IPS-15b (cell line): Measurements from ENCODE around the gene SKAP1.
"Not testable (repeated sequence)": the region's sequence is repeated elsewhere in the genome, so short reads cannot be mapped to it uniquely, and the experiment has no call there.

ENCODE experiments used
- H3K27me3 ChIP-seq: one replicate; pipeline ENCODE4 v1.6.1; 2013; ENCODE audit warnings: low read length; ENCODE audit not compliant: control insufficient read depth, insufficient read depth
- H3K36me3 ChIP-seq: one replicate; pipeline ENCODE4 v1.6.1; 2013; ENCODE audit warnings: low read length; ENCODE audit not compliant: control insufficient read depth, insufficient read depth
- H3K4me1 ChIP-seq: one replicate; pipeline ENCODE4 v1.6.1; 2013; ENCODE audit warnings: mild to moderate bottlenecking, low read length; ENCODE audit not compliant: control insufficient read depth, insufficient read depth
- H3K4me3 ChIP-seq: one replicate; pipeline ENCODE4 v1.5.1; 2013; ENCODE audit warnings: low read depth, low read length
- H3K9ac ChIP-seq: one replicate; pipeline ENCODE4 v1.6.1; 2013; ENCODE audit warnings: low read depth, mild to moderate bottlenecking, low read length
- H3K9me3 ChIP-seq: one replicate; pipeline ENCODE4 v1.6.1; 2013; ENCODE audit warnings: mild to moderate bottlenecking, low read length; ENCODE audit not compliant: control insufficient read depth, insufficient read depth

The SKAP1 gene

DNA sequence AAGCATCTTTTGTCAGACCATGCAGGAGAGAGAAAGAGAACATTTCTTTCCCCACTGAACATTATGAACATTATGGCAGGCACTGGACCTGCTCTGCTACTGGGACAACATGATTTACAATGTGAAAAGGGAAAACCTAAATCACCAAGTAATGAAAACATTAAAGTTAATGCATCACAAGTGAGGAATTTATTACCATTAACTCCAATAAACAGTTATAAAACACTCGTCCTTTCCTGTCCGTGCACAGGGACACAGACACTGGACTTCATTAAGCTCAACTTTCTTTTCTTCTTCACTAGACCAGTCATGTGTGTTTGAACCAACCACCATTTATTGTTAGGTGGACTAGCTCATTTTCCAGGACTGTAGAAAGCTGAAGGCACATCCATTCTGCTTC is 227.1 kb downstream of the SKAP1 start:
- no peaks in the 10 kb centered on the region for H3K4me1 ChIP-seq

DNA sequence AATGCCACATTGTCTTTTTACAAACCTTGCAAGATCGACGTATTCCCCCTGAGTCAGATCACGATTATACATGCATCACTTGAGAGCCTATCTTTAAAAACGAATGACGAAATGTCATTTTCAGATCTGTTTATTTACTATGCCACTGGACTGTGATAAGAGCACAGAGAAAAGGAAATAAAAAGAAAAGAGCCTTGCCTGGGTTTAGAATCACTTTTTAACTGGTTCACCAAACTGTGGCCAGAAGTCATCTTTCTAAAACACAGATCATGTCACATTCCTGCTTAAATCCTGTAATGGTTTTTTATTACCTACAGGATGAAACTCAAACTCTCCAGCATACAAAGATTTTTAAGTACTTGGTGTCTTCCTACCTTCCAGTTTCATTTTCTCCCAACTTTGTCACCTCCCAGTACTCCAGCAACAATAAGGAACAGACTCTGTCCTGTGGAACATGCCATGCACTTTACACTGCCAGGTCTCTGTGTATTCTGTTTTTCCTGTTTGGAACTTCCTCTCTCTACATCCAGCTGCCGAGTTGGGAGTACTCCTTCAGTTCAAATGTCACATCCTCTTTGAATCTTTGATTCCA is 231.0 kb downstream of the SKAP1 start:
- no peaks in the 10 kb centered on the region for H3K36me3 ChIP-seq
- peaks cover 3% of the 10 kb centered on the region for H3K4me1 ChIP-seq
- H3K27me3 ChIP-seq, result no peaks in the 10 kb centered on the region
- no peak overlapping the region for H3K9ac ChIP-seq
- no peaks in the 10 kb centered on the region for H3K9me3 ChIP-seq
- no peak overlapping the region for H3K4me3 ChIP-seq

More for the DNA sequence above, 227.1 kb downstream of the SKAP1 start:
- Histone ChIP-seq H3K4me3 (no peak overlapping the region), H3K36me3 (no peaks in the 10 kb centered on the region), H3K9me3 (no peaks in the 10 kb centered on the region), H3K27me3 (no peaks in the 10 kb centered on the region), H3K9ac (no peak overlapping the region)

DNA sequence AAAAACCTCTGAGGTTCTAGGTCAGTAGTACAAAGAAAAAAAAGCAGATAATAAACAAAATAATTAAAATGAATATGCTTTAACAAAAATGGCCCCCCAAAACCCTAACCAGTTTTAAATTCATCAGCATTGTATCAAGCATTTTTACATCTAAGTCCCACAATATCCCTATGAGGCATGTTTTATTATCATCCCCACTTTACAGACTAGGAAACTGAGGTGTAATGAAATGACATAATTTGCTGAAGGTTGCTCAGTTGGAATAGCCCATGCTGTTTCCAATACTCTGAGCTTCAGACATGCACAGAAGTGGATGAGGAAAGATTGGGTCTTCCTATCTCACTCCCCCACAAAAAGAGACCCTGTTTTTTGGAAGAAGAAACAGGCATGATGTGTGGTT is 234.1 kb downstream of the SKAP1 start:
- no peak overlapping the region for H3K4me3 ChIP-seq
- peaks cover 14% of the 10 kb centered on the region for H3K4me1 ChIP-seq
- no peaks in the 10 kb centered on the region for H3K9me3 ChIP-seq
- H3K9ac ChIP-seq, result no peak overlapping the region
- H3K27me3 ChIP-seq, result no peaks in the 10 kb centered on the region
- H3K36me3 ChIP-seq, result no peaks in the 10 kb centered on the region

DNA sequence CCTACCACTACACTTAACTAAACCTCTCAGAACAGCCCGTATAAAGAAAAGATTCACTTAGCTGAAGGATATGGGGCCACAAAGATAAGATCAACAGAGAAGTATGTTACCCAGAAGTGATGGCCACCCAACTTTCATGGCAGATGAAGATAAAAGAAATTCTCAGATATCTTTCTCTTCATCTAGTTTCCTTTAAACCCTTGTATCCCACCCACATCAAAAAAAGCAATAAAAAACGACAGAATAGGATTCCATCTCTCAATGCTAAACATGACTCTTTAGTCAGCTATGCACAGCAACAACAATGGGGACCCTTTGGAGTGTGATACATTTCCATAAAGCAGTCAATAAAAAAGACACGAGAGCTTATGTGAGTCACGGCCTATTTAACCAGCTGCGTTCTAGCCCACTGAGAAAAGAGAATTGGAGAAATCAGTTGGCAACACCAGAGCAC is 235.9 kb downstream of the SKAP1 start:
- no peaks in the 10 kb centered on the region for H3K27me3 ChIP-seq
- H3K4me3 ChIP-seq, result no peak overlapping the region
- no peaks in the 10 kb centered on the region for H3K9me3 ChIP-seq
- H3K9ac ChIP-seq, result no peak overlapping the region
- peaks cover 14% of the 10 kb centered on the region for H3K4me1 ChIP-seq
- no peaks in the 10 kb centered on the region for H3K36me3 ChIP-seq

DNA sequence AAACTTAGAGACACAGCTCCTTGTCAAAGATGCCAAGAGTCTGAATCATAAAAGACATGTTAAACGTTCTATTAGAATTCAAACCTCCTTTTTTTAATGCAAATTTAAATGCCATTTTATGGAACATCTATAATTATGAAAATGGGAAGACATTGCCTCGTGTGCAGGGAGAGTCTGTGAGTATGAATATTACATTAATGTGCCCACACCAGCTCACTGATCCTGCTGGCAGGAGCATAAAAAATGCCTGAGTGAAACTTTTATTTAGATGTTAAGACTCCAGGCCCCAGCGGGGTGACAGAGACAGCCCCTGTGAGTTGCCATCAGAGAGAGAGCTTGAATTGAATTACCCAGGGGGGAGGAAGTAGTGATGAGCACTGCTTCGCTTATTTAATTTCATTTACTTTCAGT is 237.7 kb downstream of the SKAP1 start:
- peak overlapping the region; percentile 9 for H3K4me3 ChIP-seq
- H3K36me3 ChIP-seq, result no peaks in the 10 kb centered on the region
- H3K9ac ChIP-seq, result no peak overlapping the region
- no peaks in the 10 kb centered on the region for H3K9me3 ChIP-seq
- peaks cover 14% of the 10 kb centered on the region for H3K4me1 ChIP-seq
- no peaks in the 10 kb centered on the region for H3K27me3 ChIP-seq

DNA sequence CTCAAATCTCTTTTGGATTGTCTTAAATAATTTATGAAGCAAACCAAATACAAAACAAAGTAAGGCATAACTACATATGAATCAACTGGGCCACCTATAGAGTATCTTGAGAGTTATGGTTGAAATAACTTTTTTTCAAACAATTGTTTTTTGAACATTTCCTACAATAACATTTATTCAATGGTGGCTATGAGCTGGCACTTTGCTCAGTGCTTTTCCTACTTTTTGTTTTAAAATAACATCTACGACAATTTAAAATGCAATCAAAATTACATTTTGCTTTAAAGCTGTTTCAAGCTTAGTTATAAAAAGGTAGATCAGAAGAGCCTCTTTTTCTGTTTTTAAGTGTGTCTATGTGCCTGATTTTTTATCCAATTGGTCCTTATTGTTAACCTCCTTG is 238.7 kb downstream of the SKAP1 start:
- H3K4me3 ChIP-seq, result no peak overlapping the region
- no peaks in the 10 kb centered on the region for H3K27me3 ChIP-seq
- peaks cover 14% of the 10 kb centered on the region for H3K4me1 ChIP-seq
- H3K9ac ChIP-seq, result no peak overlapping the region
- no peaks in the 10 kb centered on the region for H3K36me3 ChIP-seq
- H3K9me3 ChIP-seq, result no peaks in the 10 kb centered on the region

DNA sequence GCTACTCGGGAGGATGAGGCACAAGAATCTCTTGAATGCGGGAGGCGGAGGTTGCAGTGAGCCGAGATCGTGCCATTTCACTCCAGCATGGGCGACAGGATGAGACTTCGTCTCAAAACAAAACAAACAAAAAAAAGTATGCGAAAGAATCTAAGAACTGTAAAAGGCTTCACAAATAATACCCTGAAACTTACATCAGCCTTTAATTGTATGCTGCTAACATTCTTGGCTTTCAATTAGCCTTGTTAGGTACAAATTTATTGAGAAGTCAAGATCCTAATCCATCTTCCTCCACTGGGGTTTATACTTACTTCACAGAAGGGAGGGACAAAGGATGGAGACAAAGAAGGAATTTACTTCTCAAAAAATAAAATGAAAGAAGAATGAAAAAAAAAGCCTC is 239.1 kb downstream of the SKAP1 start:
- H3K4me1 ChIP-seq, result peaks cover 14% of the 10 kb centered on the region
- no peak overlapping the region for H3K9ac ChIP-seq
- no peaks in the 10 kb centered on the region for H3K9me3 ChIP-seq
- H3K36me3 ChIP-seq, result no peaks in the 10 kb centered on the region
- no peak overlapping the region for H3K4me3 ChIP-seq
- H3K27me3 ChIP-seq, result no peaks in the 10 kb centered on the region

DNA sequence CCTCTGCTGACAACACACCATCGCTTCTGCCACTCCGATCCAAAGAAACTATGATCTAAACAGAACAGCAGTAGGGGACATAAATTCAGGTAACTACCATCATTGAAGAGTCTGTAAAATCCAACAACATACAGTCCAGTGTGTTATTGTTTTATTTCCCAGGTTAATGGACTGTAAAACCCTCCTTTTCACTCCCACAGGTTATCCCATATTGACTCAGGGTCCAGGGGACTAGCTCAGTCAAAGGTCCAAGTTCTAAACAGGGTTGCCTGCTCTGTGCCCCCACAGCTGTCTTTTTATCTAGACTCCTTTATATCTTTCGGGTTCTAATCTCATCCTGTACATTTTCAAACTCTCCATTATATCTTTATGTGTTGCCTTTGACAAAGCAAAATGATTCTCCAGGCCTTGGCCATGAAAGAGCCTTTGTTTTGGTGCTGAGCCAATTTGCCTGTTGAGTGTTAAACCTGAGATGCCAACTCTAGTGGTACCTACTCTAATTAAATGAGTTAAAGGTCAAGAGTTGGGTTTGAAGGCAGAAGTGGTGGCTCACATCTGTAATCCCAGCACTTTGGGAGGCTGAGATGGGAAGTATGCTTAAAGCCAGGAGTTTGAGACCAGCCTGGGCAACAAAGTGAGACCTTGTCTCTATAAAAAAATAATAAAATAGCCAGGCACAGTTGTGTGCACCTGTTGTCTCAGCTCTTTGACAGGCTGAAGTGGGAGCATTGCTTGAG is 242.0 kb downstream of the SKAP1 start:
- no peaks in the 10 kb centered on the region for H3K36me3 ChIP-seq
- no peak overlapping the region for H3K4me3 ChIP-seq
- no peaks in the 10 kb centered on the region for H3K27me3 ChIP-seq
- H3K4me1 ChIP-seq, result peaks cover 7% of the 10 kb centered on the region
- H3K9me3 ChIP-seq, result no peaks in the 10 kb centered on the region
- H3K9ac ChIP-seq, result no peak overlapping the region

DNA sequence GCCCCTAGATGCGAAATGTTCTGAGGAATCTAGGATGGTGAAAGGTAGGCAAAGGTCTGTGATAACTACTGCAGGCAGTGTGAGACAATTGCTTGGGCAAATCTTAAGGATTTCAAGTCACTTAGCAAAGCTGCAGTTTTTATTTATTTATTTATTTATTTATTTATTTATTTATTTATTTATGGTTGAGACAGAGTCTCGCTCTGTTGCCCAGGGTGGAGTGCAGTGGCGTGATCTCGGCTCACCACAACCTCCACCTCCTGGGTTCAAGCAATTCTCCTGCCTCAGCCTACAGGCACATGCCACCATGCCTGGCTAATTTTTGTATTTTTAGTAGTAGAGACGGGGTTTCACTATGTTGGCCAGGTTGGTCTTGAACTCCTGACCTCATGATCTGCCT is 243.7 kb downstream of the SKAP1 start:
- H3K4me3 ChIP-seq, H3K9me3 ChIP-seq, H3K27me3 ChIP-seq, H3K9ac ChIP-seq, H3K36me3 ChIP-seq, H3K4me1 ChIP-seq: not testable (repeated sequence)

DNA sequence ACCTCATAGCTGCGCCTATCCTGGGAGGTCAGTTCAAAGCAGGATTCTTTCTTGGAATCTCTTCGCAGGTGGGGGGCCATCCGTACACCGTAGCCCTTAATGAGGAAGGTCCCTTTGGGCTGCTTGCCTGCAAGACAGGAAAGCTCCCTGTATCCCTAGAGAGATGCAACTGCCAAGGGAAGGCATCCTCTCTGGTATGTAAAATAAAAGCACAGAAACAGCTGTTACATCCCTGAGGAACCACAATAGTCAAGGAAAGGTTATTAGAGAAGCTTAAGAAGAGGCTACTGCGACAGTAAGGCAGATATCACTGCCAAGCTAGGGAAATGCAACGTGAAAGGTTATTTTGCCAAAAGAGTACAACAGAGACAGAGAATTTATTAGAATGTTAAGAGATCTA is 245.3 kb downstream of the SKAP1 start:
- Histone ChIP-seq H3K27me3 (no peaks in the 10 kb centered on the region), H3K4me1 (no peaks in the 10 kb centered on the region), H3K9me3 (no peaks in the 10 kb centered on the region), H3K4me3 (no peak overlapping the region), H3K36me3 (no peaks in the 10 kb centered on the region), H3K9ac (no peak overlapping the region)

DNA sequence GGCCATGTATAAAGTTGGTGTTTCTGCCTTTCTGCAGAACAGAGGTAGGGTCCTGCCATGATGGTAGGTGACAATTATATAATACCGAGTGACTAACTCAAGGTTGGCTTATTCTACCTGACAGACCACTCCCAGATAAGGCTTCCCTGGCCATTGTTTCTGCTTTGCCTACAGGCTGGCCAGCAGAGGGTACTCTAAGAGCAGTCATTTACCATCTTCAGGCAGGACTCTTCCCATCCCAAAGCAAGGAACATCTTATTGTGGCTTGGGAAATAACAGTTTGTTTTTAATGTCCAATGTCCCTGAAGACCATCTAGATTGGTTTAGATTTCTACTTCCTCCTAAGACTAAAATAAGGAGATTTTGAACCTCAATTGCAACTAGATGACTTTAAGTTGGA is 248.4 kb downstream of the SKAP1 start:
- Histone ChIP-seq H3K4me1 (peaks cover 9% of the 10 kb centered on the region), H3K36me3 (no peaks in the 10 kb centered on the region), H3K9me3 (no peaks in the 10 kb centered on the region), H3K27me3 (no peaks in the 10 kb centered on the region), H3K9ac (no peak overlapping the region), H3K4me3 (no peak overlapping the region)

DNA sequence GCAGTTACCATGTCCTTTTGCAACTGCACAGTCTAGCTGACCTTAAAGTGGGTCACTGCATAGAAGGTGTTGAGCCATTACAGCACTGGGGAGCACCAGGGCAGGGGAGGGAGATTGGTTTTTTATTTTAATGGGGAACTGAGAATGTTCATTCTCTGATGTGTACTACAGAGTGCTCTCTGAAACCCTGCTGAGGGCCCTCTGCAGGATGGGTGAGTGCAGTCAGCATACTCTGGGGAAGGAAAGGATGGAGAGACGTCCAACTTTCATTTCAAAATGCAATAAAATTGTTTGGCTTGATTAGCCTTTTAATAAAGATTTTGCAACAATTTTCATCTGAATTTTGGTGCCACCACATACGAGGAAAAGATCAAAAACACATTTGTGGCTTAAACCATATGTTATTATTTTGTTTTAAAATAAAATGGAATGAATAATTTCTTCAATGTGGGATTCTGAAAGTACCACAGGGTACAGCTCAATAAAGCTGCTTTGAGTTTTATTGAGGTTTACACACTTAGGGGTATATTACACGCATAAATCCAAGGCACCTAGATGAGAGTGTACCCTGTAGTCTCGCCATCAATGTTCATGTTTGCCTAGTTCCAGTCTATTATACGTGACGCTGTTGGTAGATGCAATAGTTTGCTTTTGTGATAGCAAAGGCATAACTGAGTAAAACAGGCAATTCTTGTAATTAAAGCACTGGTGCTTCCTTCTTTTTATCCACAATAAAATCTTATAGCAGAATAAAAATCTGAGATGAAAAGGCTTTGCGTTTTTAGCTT is 249.0 kb downstream of the SKAP1 start:
- H3K27me3 ChIP-seq, result no peaks in the 10 kb centered on the region
- no peak overlapping the region for H3K4me3 ChIP-seq
- peaks cover 9% of the 10 kb centered on the region for H3K4me1 ChIP-seq
- no peaks in the 10 kb centered on the region for H3K9me3 ChIP-seq
- H3K9ac ChIP-seq, result no peak overlapping the region
- H3K36me3 ChIP-seq, result no peaks in the 10 kb centered on the region
